NCI-H524 (cell line): ENCODE measurements around the gene SLC30A2.
A peak's percentile ranks its signal among the peaks of the same experiment; 100 is the strongest.

Experiments
- DNase-seq, 2 experiments: peaks; one replicate each; lab custom pipeline; 2025; lab: John Stamatoyannopoulos, UW

SLC30A2 gene

DNA sequence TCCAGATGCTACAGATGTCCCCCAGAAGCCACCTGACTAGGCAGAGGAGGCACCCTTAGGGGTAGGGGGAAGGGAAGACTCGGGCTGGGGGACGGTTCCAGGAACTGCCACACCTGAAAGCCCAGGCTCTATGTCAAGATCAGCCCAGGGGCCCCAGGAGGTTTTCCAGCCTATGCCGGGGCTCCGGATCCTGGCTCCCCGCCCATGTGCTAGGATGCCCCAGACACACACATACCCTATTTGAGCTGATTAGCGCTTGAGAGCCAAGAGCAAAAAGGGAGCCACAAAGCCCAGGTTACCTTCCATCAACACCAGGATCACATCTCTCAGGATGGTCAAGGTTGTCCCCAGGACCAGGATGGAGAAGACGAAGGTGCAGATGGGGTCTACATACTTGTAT, 4.5 kb downstream of the SLC30A2 start:
- no peak for DNase-seq

DNA sequence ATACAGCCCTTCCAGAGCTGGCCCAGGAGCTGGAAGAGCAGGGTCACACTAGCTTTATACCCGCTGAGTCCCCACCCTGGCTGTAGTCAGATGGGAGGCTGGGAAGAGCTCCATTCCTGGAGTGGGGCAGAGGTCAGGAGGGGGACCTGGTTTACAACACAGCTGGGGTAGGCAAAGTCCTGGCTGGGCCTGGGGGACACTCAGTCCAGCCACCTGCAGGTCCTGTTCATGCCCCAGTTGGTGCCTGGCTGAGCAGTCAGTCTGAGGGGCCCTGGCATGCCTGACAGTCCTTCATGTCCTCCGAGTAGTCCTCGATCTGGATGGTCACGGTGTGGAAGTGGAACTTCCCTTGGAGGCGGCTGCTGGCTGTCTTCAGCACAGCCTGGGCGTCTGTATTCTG, 7.0 kb downstream of the SLC30A2 start:
- DNase-seq, result no peak

DNA sequence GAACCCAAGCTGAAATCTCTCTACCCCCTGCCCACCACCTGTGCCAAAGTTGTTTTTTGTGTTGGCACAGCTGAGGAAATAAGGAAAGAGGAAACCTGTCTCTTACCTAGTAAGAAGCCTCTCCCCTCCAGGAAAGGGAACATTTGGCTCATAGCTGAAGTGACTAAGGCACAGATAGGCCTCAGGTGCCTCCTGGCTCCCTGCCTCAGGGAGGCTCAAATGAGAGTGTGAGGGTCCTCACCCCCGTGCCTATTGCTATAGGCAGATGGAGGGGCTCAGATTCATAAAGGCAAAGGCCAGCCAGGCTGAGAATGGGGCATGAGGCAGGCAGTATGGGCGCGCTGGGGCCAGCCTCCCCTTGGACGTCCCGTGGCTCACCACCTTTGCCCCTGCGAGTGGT, 7.4 kb downstream of the SLC30A2 start:
- no peak for DNase-seq

DNA sequence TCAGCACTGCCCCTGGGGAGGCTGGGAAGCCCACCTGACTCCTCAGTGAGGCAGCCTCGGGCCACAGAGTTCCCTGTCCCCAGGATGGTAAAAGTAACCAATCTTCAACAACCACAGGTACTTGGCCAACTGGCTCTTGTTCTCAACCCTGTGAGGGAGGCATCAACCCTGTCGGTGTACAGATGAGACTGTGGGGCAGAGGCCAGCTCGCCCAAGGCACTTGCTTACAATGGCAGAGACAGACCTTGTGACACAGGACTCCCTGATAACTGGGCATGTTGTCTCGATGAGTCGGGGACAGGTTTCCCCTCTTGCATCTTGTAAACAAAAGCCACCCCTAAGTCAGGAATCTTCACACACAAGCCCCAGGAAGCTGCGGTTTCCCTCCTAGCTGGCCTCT, 8.0 kb downstream of the SLC30A2 start:
- no peak for DNase-seq

DNA sequence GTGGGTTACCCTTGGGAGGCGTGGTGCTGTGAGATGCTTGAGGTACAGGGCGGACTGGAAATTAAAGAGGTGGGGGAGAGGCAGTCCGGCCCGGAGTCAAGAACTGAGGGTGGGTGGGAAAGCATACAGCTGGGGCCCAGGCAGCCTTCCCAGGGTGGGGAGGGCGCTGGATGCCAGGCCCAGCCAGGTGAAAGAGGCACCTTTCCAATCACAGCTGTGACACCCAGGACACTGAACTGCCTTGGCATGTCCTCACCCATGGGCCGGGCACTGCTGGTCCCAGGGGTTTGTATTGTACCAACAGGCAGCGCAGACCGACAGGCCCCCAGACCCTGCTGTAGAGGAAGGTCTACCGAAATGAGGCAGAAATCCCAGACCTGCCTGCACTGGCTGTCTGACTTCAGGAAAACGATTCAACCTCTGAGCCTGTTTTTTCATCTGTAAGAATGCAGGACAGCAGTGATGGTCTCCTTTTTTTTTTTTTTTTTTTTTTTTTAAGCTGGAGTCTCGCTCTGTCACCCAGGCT, 9.1 kb downstream of the SLC30A2 start:
- peak in 1 of 2 experiments; percentile 23 for DNase-seq

DNA sequence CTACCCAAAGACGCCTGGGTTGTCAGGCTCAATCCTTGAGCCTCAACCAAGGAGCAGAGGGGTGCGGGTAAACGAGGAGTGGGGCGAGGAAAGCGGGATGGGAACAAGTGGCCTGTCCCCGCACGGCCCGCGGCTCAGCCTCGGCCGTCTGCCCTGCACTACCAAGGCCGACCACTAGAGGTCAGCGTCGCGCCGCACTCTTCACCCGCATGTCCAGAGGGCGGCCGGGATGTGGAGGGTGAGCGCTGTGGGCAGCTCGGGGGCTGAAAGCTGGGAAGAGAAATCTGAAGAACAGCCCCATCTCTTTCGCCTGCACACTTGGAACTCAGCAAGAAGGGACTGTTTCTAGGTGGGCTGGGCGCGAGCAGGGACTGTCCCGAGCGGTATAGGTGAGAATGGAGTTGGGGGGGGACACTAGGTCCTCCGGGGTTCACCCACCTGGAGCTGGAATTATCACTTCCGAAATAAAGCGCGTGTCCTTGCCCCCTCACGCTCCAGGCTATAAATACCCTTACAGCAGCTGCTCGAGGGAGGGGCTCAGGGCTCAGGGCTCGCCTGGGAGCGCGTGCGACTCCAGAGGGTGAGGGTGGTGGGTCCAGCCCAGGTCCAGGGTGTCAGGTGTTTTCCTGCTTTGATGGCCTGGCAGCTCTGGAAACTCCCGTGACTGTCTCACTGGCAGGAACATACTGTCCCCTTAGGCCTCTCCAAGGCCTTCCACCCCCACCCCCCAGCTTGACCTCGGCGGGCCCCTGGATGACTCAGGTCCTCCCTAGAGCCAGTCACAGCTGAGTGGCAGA, 9.8 kb downstream of the SLC30A2 start:
- DNase-seq, result peak; percentile 44 to 65

DNA sequence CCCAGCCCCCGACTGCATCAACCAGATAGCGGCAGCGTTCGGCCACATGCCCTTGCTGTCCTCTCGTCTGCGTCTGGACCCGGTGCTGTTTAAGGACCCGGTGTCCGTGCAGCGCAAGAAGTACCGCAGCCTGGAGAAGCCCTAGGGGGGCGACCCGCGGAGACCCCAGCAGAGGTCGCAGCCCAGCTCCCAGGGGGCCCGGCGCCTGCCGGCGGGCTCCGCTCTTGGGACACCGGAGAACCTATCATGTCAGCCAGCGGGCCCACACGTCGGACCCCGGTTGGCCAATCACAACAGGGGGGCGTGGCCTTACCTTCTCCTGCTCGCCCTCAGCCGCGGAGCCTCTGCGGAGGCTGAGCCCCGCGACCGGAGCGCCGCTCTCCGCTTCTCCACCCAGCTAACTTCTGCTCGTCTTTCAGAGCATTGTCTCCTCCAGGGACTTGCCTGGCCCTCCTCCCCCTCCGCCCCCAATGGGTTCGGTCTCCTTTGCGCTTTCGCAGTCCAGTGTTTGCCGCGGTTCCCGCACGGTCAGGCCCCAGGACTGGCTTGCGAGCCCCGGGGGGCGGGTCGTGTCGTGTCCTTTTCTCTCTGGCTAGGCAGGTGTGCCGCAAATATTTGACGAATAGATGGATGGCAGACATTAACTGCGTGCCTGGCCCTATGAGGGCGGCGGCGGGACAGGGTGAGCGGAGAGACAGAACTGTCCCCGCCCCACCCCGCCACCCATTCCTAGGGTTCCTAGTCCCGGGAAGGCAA, 10.5 kb downstream of the SLC30A2 start:
- DNase-seq, result peak; percentile 81 to 93

DNA sequence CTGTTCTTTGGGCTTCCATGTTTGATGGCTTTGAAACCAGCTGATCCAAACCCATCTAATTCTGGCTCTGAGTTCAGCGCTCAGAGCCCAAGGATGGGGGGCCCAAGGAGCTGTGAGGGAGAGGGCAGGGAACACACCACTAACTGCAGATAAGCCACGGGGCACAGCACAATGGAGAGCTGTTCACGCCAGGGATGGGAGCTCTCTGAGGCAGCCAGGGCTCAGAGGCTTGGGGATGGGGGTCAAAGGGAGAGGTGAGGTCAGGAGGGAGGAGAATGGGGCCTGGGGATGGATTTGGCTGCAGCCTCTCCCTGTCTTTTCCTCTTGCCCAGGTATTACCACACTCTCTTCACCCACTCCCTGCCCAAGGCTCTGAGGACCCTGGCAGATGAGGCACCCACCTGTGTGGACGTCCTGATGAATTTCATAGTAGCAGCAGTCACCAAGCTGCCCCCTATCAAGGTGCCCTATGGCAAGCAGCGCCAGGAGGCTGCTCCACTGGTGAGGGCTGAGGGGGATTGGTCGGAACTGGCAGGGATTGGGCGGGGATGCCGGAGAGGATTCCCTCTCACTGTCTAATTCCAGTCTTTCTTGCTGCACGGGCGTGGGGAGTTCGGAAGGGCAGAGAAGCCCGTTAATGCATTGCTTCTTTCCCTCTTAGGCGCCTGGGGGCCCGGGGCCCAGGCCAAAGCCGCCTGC, 11.3 kb downstream of the SLC30A2 start:
- DNase-seq, result peak in 1 of 2 experiments; percentile 37

DNA sequence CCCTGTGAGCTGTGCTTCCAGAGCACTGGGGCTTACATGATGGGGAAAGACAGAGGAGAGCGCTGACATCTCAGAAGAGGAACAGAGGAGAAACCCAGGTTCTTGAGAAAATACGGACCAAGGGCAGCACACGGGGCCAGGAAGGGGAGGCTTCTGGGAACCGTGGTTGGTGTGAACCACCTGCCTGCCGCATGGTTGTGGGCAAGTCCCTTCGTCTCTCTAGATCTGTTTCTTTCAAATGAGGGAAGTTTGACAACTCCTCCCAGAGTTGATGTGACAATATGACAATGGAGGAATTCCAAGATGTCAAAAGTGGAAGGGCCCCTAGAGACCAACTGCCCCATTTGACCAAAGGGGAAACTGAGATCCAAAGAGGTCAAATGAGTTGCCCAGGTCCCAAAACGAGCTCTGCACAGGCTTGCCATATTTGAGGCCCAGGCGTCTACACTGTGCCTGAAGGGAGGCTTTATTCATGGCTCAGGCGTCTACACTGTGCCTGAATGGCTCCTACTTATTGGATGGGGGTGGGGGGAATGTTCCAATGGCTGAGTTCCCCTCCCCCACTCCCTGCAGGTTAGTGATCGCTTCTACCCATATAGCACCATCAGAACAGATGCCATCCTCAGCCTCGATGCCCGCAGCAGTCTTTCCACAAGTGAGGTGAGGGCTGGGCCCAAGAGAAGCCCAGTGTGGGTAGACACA, 13.1 kb downstream of the SLC30A2 start:
- DNase-seq, result no peak

DNA sequence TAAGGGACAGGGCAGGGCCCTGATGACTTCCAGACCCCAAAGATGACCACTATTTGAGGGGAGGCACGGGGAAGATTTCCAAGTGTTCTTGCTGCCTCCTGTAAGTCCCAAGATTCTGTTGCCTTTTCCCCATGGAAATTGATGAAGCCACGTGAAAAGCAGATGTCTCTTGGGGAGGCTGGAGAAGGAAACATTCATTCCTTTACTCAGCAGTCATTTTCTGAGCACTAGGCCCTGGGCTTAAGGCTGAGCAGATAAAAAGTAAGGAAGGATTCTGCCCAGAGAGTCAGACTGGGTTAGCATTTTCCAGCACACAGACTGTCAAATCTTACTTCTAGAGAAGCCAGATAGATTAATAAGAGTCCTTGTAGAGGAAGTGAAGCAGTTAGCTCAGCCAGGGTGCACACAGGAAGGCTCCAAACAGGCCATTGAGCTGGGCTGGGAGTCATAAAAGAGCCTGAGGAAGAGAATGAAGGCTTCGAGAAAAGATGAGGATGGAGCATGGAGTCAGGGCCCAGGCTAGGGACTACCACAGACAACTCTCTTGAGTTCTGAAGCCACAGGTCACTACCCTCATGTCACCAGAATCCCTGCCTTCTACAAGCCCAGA, 14.2 kb downstream of the SLC30A2 start:
- DNase-seq, result no peak

DNA sequence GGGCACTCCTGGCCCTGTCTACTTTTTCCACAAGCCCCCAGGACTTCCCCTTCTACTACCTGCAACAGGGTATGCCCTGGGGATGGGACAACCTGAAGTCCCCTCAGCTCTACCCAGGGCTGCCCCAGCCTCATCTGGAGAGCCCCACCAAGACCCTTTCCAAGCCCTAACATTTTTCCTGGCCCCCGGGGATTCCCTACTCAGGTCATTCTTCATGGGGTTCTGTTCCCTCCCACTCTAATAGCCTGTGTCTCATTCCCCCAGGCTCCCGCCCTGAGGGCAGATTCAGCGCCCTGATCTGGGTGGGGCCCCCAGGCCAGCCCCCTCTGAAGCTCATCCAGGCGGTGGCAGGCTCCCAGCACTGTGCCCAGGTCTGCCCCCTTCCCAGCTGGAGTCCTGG, 14.7 kb downstream of the SLC30A2 start:
- no peak for DNase-seq

DNA sequence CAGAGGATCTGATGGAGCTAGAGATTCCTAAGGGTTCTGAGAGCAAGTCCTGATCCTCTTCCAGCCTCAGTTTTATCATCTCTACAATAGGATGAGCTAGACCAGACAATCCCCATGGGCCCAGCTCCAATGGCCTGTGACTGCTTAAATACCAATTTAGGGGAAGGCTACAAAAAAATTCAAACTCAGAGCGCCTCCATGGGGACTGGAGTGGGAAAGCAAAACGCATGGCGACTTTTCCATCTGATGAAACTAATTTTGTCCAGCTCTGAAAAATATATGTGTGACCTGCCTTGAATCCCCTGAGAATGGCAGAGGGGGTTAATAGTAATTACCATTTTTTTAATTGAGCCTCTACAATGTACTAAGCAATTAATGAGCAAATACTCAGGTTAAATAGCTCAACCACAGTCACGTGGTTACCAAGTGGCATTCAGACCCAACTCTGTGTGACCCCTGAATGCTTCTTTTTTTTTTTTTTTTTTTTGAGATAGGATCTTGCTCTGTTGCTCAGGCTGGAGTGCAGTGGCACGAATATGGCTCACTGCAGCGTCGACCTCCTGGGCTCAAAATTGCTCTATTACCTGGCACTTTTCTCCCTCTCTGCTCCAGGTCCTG, 15.9 kb downstream of the SLC30A2 start:
- no peak for DNase-seq

DNA sequence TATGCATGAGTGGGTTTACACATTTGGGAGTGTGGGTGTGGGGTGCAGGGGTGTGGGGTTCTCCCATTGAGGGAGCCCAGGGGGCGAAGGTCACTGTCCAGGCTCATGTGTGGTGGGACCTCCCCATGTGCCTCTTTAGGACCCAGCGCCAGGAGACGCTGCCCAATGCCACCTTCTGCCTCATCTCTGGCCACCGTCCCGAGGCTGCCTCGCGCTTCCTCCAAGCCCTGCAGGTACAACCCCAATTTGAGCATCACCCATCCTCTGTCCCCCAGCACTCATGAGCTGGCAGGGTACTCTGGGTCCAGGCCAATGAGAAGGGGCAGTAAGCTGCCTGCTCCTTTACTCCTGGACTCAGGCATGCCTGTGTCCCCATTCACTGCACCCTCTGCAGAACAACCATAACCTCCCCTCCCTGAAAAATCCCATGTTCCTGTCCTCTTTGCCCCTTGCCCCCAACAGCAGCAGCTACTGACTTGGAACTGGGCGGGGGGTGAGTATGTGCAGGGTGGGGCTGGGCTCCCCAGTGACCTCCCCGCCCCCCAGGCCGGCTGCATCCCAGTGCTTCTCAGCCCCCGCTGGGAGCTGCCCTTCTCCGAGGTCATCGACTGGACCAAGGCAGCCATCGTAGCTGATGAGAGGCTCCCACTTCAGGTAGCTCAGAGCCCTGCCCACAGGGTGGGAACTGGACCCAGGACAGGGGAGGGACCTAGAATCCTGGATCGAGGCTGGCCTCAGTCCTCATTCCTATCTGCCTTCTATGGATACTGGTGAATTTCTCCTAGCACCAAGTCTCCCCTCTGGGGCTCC, 16.7 kb downstream of the SLC30A2 start:
- DNase-seq, result no peak

DNA sequence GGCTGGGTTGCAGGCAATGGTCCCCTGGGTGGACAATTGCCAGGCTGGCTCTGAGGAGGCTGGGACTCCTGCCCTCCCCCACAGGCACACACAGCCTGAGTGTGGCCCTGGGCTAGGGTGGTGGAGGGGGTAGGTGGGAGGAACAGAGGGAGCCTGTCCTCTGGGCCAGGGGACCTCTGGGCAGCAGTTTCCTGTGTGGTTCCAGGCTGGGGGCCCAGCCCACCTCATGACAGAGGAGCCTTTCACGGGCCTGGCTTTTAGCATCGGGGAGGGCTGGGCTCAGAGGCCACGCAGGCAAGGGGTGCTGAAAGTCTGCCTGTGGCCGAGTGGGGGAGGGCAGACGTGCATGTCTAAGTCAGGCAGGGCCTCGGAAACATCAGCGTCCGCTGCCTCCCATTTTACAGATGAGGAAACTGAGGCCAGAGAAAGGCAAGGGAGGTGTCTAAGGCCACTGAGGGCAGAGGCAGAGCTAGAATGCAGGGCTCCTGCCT, 17.4 kb downstream of the SLC30A2 start:
- DNase-seq, result no peak

DNA sequence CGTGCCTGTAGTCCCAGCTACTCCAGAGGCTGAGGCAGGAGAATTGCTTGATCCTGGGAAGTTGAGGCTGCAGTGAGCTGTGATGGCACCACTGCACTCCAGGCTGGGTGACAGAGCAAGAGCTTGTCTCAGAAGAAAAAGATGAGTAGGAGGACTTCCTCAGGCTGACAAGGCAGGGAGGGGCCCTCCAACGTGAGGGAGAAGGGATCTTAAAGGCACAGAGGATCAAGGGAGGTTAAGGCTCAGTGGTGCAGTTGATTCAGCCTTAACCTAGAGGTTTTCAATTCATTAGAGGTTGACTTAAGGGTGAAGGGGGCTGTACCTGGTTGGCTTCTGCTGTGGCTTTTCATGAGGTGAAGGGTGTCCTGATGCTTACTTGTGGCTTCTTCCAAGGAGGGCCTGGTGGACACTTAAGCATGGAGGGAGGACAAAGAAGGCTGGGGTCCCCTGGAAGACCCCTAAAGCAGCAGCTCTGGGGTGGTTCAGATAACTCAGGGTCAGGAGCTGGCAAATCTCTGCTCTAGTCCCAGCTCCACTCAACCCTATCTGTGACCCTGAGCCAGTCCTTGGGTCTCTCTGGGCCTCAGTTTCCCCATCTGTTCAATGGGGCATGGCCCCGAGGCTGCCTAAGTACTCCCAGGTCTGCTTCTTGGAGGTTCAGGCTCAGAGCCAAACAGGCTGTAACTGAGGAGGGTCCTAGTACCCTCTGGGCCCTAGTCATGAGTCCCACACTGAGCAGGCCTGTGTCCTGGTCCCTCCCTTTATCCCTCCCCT, 18.0 kb downstream of the SLC30A2 start:
- no peak for DNase-seq

DNA sequence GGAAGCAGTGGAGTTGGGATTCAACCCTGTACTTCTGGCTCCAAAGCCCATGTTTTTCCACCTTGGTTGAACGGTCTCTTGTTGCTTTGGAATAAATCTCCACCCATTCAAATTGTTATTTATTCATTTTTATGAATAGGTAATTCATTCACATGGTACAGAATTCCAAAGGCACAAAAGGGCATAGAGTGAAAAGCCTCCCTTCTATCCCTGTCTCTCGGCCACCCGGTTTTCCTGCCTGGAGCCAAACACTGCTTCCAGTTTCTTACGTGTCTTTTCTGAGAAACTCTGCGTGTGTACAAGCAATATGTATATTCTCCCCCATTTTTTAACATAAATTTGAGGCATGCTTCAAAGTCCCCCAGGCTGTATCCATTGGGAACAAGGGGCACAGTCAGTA, 20.4 kb downstream of the SLC30A2 start:
- no peak for DNase-seq

DNA sequence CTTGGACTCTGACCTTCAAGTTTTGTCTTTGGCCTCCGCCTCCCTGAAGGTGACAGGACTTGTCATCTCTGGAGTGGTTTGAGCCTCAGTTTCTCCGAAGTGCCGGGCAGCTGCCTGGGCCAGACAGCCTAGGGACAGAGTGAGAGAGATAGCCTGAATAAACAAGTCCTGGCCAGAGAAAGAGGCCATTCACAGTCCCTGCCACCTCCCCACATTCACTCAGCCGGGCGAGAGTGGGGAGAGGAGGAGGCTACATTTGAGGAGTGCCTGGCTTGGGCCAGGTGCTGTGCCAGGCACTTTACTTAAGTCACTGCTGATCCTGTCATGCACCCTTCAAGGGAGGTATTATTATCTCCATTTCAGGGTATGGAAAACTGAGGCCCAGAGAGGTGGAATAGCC, 20.9 kb downstream of the SLC30A2 start:
- no peak for DNase-seq

DNA sequence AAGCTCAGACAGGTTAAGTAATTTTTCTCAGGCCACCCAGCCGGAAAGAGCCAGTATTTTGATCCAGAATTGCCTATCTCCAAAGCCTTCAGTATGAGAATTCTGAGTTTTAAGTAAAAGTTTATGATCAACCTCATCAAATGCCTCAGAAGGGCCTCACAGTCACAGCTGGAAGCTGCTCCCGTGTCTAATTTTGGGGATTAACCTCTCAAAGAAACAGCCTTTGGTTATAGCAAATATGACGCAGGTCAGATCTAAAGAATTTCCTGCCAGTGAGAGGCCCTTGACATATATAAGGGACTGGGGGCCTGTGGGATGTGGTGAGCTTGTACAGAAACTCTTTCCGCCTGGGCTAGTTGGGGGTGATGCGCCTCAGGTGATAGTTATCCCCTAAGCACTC, 22.1 kb downstream of the SLC30A2 start:
- DNase-seq, result no peak

DNA sequence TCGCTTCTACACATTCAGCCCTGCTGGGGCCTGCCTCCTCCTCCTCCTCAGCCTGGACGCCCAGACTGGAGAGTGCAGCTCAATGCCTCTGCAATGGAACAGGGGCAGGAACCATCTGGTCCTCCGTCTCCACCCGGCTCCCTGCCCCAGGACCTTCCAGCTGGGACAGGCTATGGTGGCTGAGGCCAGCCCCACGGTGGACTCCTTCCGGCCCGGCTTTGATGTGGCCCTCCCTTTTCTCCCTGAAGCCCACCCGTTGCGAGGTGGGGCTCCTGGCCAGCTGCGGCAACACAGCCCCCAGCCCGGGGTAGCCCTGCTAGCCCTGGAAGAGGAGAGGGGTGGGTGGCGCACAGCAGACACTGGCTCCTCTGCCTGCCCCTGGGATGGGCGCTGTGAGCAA, 22.9 kb downstream of the SLC30A2 start:
- DNase-seq, result no peak
